Rectal smooth muscle tissue (tissue), 1 donor: ENCODE results near the gene TRERF1.

Experiments used
- H3K27ac ChIP-seq: one replicate; pipeline ENCODE4 v1.7.0; 2013; ENCODE audit warnings: low read depth, low read length, inconsistent platforms
- H3K27me3 ChIP-seq: one replicate; pipeline ENCODE4 v1.7.0; 2013; ENCODE audit warnings: low read length; ENCODE audit not compliant: control insufficient read depth, insufficient read depth
- H3K36me3 ChIP-seq: one replicate; pipeline ENCODE4 v1.7.0; 2013; ENCODE audit warnings: low read length; ENCODE audit not compliant: control insufficient read depth, insufficient read depth
- H3K4me1 ChIP-seq: one replicate; pipeline ENCODE4 v1.7.0; 2013; ENCODE audit warnings: low read length; ENCODE audit not compliant: control insufficient read depth, insufficient read depth
- H3K4me3 ChIP-seq: one replicate; pipeline ENCODE4 v1.7.0; 2013; ENCODE audit warnings: low read length
- H3K9ac ChIP-seq: one replicate; pipeline ENCODE4 v1.7.0; 2013; ENCODE audit warnings: low read length

TRERF1 gene

DNA sequence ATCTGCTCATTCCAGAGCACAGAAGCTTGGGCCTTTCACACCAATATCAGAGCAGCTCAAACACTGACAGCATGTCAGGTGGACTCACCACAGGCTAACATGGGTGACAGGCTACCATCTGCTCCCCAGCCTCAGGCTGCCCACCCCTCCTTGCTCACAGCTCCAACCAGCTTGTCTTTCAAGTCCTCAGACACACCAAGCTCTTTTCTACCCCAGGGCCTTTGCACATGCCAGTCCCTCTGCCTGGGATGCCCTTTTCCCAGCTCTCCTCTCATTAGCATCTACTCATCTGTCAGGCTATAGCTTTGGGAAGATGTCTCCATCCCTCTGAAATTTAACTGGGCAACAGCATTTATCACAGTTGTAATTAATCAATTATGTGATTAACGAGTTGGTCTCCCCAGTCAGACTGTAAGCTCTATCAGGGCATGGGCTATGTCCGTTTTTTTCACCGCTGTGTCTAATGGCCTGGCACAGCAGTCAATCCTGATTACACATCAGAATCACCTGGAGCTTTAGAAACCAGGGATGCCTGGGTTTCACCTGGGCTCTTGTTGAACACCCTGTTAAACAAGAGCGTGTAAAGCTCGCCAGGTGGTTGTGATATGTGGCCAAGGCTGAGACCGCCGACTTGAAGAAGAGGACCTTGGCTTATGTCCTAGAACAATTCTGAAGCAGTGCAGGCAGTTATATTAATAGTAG is 145.1 kb downstream of the TRERF1 start:
- Histone ChIP-seq H3K27me3 (no peaks in the 10 kb centered on the region), H3K36me3 (no peaks in the 10 kb centered on the region), H3K4me3 (no peak overlapping the region), H3K4me1 (no peaks in the 10 kb centered on the region), H3K9ac (no peak overlapping the region), H3K27ac (no peak overlapping the region)

DNA sequence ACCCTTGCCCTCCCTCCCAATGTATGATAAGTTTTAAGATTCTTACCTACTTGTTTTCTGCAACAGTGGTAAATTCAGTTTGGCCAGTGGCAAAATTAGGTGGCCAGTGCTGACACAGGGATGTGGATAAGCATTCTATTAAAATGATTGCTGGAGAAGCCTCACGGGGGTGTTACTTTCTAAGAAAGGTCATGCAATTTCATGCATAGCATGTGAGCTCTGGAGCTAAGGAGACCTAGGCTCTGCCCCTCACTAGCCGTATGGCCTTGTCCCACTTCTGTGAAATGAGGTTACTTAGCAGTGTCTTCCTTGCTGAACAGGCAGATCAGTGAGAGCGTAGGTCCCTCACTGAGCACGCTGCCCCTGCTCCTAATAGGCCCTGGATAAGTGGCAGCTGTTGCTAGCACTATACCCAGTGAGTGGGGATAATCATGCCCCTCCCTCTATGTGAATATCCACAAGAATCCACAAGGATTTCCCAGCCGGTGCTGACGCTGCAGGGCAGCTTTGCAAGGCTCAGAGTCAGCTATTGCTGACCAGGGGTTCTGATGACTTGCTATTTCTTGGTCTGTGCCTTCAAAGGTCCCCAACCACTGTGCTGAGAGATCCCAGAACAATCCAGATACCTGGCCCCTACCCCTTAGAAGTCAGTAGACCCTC is 147.5 kb downstream of the TRERF1 start:
- Histone ChIP-seq H3K9ac (no peak overlapping the region), H3K27ac (no peak overlapping the region), H3K4me1 (no peaks in the 10 kb centered on the region), H3K27me3 (no peaks in the 10 kb centered on the region), H3K36me3 (no peaks in the 10 kb centered on the region), H3K4me3 (no peak overlapping the region)

DNA sequence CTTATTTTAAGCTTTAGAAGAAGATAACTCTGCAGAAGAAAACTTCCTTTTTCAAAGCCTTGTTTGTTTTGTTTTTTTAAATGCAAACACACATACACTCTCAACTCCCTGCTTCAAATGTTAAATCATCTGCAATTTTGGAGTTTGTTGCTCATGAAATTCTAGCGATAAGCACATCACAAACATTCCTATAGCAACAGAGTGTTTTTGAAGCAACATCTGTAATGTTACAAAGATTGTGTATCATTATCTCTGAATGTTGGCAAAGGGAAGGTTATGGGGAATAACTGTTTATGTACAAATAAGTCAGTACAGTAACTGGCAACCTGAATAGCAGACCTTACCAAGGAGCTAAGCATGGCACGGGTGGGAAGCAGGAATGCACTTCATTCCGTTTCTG is 149.3 kb downstream of the TRERF1 start:
- H3K9ac ChIP-seq, result no peak overlapping the region
- H3K27me3 ChIP-seq, result no peaks in the 10 kb centered on the region
- H3K36me3 ChIP-seq, result no peaks in the 10 kb centered on the region
- H3K27ac ChIP-seq, result no peak overlapping the region
- H3K4me1 ChIP-seq, result no peaks in the 10 kb centered on the region
- no peak overlapping the region for H3K4me3 ChIP-seq

DNA sequence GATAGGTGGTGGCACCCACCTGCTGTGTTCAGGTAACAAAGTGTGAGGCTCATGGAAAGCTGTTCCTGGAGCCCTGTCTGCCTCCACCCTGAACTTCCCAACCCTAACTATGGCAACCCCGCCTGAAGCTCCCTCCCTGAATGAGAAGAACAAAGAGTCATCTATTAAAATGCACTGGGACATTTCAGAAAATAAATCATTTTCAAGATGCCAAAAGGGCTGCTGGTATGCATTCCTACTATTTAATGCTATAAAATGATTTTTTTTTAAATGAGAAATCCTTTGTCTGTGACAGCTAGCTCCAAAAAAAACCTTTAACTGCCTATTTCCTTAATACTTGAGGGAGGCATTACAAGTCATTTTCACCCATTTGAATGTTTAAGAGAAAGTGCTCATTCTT is 149.7 kb downstream of the TRERF1 start:
- H3K36me3 ChIP-seq, result no peaks in the 10 kb centered on the region
- H3K27me3 ChIP-seq, result no peaks in the 10 kb centered on the region
- H3K9ac ChIP-seq, result no peak overlapping the region
- H3K27ac ChIP-seq, result no peak overlapping the region
- no peak overlapping the region for H3K4me3 ChIP-seq
- no peaks in the 10 kb centered on the region for H3K4me1 ChIP-seq

DNA sequence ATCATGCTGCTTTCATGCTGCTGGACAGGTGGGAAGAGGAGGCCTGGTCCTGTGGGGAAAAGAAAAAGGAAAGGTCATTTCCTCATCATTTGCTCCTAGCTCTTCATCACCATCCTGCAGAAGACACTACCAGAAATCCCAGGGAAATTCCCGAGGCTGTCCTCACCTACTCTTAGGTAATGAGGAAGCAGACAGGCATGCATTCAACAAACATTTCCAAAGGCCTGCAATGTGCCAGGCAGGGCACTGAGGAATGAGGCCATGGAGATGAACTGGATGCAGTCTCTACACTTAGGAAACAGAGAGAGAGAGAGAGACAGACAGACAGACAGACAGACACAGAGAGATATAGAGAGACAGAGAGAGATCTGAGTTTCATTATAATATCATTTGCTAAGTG is 151.0 kb downstream of the TRERF1 start:
- H3K4me1 ChIP-seq, result no peaks in the 10 kb centered on the region
- no peaks in the 10 kb centered on the region for H3K27me3 ChIP-seq
- H3K4me3 ChIP-seq, result no peak overlapping the region
- no peaks in the 10 kb centered on the region for H3K36me3 ChIP-seq
- H3K9ac ChIP-seq, result no peak overlapping the region
- no peak overlapping the region for H3K27ac ChIP-seq

DNA sequence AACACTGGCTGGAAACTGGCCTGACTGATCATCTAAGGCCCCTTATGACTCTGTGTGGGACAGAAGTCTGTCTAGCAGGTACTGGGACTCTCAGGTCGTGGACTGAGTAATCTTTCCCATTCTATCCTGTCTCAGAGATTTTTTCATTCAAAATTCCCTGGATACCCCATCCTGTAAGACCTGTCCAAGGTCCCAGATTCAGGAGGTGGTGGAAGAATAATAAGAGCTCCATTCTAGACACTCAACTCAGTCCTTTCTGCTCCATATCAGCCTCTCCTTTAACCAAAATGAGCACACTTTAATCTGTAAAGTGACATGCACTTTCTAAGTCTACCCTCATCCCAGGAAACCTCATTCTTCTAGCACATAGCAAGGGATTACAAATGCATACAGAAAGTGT is 151.5 kb downstream of the TRERF1 start:
- Histone ChIP-seq H3K4me1 (no peaks in the 10 kb centered on the region), H3K4me3 (no peak overlapping the region), H3K27ac (no peak overlapping the region), H3K27me3 (no peaks in the 10 kb centered on the region), H3K9ac (no peak overlapping the region), H3K36me3 (no peaks in the 10 kb centered on the region)

DNA sequence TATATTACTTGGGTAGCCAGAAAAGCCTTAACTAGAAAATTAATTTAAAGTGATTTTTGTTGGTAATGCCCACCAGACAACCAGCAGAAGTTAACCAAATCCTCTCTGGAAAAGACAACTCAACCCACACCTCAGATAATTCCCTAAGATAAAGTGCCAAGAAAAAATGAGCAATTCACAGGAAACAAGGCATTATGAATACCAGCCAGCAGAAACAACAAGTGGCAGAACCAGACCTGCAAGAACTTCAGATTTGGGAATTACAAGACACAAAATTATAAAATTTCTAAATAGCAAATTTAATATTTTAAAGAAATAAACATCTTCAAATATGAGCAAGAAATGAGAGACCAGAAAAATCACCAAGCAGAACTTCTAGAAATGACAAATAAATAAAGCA is 154.1 kb downstream of the TRERF1 start:
- no peak overlapping the region for H3K4me3 ChIP-seq
- H3K27ac ChIP-seq, result no peak overlapping the region
- no peaks in the 10 kb centered on the region for H3K36me3 ChIP-seq
- no peaks in the 10 kb centered on the region for H3K4me1 ChIP-seq
- H3K9ac ChIP-seq, result no peak overlapping the region
- H3K27me3 ChIP-seq, result no peaks in the 10 kb centered on the region

DNA sequence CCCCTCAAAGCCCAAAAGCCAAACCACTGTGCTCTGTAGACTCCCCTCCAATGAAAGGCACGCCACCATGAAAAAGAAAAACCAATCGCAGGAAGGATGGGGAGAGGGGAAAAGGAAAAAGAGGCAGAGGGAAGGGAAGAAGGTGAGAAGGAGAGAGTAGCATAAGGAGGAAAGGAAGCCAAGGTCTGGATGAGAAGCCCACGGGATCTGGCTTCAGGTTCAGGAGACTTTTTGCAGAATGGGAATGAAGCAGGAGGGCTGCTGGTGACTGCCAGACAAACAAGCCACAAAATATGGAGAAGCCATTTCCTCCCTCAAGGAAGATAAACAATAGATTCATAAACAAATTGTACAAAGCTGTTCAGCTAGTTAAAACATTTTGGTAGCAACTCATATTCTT is 155.1 kb downstream of the TRERF1 start:
- Histone ChIP-seq H3K4me3 (no peak overlapping the region), H3K36me3 (no peaks in the 10 kb centered on the region), H3K27ac (no peak overlapping the region), H3K4me1 (no peaks in the 10 kb centered on the region), H3K9ac (no peak overlapping the region), H3K27me3 (no peaks in the 10 kb centered on the region)

DNA sequence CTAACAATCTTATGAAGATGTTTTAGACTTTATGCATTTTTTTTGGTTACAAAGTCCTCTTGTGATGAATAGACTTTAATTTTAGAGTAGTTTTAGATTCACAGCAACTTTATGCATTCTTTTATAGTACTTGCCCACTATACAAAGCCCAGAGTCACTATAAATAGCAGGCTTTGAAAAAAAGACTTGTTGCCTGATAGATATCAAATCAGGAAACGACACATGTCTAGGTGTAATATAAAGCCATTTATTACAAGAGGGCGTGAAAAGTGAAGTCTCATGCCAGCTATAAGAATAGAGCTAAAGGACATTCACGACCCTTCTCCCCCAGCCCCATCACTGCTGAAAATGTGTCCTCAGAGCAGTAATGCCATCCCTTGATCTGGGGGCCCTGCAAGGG is 156.0 kb downstream of the TRERF1 start:
- Histone ChIP-seq H3K4me3 (no peak overlapping the region), H3K4me1 (no peaks in the 10 kb centered on the region), H3K9ac (no peak overlapping the region), H3K36me3 (no peaks in the 10 kb centered on the region), H3K27me3 (no peaks in the 10 kb centered on the region), H3K27ac (no peak overlapping the region)

DNA sequence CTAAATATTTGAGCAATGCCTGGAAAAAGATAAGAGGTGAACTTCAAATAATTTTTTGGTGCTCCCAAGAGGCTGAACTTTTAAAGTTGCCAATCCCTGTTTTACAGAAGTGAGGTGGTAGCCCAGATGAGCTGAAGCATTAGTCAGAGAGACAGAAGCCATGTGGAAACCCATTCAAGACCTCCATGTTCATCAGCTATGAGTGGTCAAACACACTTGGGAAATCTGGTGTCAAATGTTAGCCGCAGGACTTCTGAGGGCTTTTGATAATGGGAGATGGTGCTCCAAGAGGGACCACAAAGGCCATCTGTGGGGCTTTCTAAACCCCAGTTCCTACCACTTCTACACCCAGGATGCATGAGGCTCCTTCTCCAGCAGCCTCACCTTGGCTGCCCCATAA is 156.5 kb downstream of the TRERF1 start:
- no peak overlapping the region for H3K9ac ChIP-seq
- H3K27me3 ChIP-seq, result no peaks in the 10 kb centered on the region
- H3K27ac ChIP-seq, result no peak overlapping the region
- no peak overlapping the region for H3K4me3 ChIP-seq
- H3K36me3 ChIP-seq, result no peaks in the 10 kb centered on the region
- no peaks in the 10 kb centered on the region for H3K4me1 ChIP-seq

DNA sequence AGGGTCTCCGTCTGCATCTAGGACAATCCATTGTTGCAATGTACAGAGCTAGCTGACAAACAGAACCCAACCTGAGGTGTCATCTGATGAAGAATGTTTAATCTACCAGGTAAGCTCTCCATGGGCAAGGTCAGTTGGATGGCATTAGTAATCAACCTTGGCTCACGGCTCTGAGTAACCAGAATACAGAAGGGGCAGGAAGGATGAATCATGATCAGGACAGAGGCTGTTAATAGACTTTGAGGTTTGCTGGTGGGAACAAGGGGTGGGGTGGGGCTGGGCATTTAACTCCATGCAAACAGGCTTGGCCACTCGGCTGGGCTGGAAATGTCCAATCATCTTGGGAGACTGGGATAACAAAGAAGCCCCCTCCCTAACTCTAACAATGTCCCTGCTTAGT is 157.0 kb downstream of the TRERF1 start:
- no peak overlapping the region for H3K27ac ChIP-seq
- no peak overlapping the region for H3K4me3 ChIP-seq
- no peaks in the 10 kb centered on the region for H3K4me1 ChIP-seq
- no peaks in the 10 kb centered on the region for H3K27me3 ChIP-seq
- H3K9ac ChIP-seq, result no peak overlapping the region
- H3K36me3 ChIP-seq, result no peaks in the 10 kb centered on the region

DNA sequence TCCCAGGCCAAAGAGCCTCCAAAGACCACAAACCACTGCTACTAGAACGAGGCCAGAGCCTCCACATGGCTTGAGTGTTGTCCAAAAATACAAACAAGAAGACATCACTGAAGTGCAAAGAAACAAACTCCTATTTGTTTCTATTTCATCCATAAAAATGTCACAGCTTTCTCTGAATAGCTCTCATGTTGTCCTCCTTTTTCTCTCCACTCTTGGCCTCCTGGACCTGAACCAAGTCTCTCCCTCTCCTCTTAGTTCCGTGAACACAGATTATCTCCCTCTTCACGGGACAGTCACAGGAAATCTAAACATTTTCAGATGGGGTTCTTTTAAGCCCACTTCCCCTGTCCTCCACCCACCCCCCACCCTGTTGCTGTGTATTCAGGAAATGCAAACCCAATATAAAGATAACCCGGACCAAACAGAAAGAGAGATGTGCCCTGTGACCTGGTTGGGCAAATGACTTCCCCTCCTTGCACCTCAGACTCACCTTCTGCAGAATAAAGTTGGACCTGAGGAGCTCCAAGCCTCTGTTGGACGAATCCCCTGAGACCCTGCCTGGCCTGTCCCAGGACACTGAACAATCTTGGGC is 158.2 kb downstream of the TRERF1 start:
- Histone ChIP-seq H3K4me3 (no peak overlapping the region), H3K4me1 (no peaks in the 10 kb centered on the region), H3K27me3 (no peaks in the 10 kb centered on the region), H3K27ac (no peak overlapping the region), H3K36me3 (no peaks in the 10 kb centered on the region), H3K9ac (no peak overlapping the region)
